ENCODE data around the gene MTRR.
"Not testable (repeated sequence)": the region's sequence is repeated elsewhere in the genome, so short reads cannot be mapped to it uniquely, and the experiment has no call there.

The MTRR gene

GRCh38 chr5:7904170-7904569, 35.2 kb downstream of the MTRR start:
- no peak overlapping the region for H2AFZ ChIP-seq
- H3K27ac ChIP-seq: no peak overlapping the region
- H3K4me2 ChIP-seq (ENCODE audit: low read length): no peak overlapping the region
- H3K4me1 ChIP-seq: no peaks in the 10 kb centered on the region
- H3K9me3 ChIP-seq (ENCODE audit: control insufficient read depth, low read length): no peaks in the 10 kb centered on the region
- no peaks in the 10 kb centered on the region for H3K27me3 ChIP-seq (ENCODE audit: control insufficient read depth, insufficient read depth, low read length)
- no peaks in the 10 kb centered on the region for H3K36me3 ChIP-seq (ENCODE audit: control insufficient read depth, insufficient read depth, low read length)
- H3K4me3 ChIP-seq (ENCODE audit: low read depth, low read length): no peak overlapping the region
- H3K9ac ChIP-seq: no peak overlapping the region
- TF ChIP-seq, protein P1, sequence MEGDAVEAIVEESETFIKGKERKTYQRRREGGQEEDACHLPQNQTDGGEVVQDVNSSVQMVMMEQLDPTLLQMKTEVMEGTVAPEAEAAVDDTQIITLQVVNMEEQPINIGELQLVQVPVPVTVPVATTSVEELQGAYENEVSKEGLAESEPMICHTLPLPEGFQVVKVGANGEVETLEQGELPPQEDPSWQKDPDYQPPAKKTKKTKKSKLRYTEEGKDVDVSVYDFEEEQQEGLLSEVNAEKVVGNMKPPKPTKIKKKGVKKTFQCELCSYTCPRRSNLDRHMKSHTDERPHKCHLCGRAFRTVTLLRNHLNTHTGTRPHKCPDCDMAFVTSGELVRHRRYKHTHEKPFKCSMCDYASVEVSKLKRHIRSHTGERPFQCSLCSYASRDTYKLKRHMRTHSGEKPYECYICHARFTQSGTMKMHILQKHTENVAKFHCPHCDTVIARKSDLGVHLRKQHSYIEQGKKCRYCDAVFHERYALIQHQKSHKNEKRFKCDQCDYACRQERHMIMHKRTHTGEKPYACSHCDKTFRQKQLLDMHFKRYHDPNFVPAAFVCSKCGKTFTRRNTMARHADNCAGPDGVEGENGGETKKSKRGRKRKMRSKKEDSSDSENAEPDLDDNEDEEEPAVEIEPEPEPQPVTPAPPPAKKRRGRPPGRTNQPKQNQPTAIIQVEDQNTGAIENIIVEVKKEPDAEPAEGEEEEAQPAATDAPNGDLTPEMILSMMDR (IDR thresholded peaks at IDR 0.05): no peak
- H3K79me2 ChIP-seq: no peaks in the 10 kb centered on the region

DNA sequence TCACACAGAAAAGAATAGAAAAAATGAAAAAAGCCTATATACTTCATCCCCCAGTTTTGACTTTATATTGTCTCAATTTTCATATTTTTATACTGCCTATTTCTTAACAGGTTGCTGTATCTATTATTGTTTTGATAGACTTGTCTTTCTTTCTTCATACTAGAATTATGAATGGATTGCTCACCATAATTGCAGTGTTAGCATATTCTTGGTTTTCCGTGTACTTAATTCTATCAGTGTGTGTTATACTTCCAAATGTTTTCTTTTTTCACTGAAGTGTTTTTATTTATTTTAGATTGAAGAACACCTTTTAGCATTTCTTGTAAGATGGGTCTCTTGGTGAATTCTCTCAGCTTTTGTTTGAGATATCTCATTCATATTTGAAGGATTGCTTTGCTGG, 38.7 kb downstream of the MTRR start:
- no peak overlapping the region for H2AFZ ChIP-seq
- no peak overlapping the region for H3K9ac ChIP-seq
- no peaks in the 10 kb centered on the region for H3K79me2 ChIP-seq
- H3K27ac ChIP-seq: no peak overlapping the region
- no peaks in the 10 kb centered on the region for H3K4me1 ChIP-seq
- H3K27me3 ChIP-seq (ENCODE audit: control insufficient read depth, insufficient read depth, low read length): no peaks in the 10 kb centered on the region
- H3K4me3 ChIP-seq (ENCODE audit: low read depth, low read length): no peak overlapping the region
- TF ChIP-seq, protein P1 (IDR thresholded peaks at IDR 0.05): no peak
- no peaks in the 10 kb centered on the region for H3K9me3 ChIP-seq (ENCODE audit: control insufficient read depth, low read length)
- no peaks in the 10 kb centered on the region for H3K36me3 ChIP-seq (ENCODE audit: control insufficient read depth, insufficient read depth, low read length)
- H3K4me2 ChIP-seq (ENCODE audit: low read length): no peak overlapping the region

DNA sequence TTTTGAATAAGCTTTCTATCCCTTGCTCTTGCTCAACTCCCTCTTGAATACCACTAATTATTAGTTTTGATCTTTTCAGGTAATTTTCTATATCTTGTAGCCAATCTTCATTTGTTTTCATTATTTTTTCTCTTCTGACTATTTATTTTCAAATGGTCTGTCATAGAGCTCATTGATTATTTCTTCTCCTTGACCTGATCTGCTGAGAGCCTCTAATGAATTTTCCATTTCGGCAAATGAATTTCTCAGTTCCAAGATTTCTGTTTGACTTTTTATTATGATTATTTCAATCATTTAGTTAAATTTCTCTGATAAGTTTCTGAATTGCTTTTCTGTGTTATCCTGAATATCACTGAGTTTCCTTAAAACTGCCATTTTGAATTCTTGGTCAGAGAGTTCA, 39.4 kb downstream of the MTRR start:
- TF ChIP-seq, protein P1 (IDR thresholded peaks at IDR 0.05): no peak
- Histone ChIP-seq H3K27ac (no peak overlapping the region), H3K4me1 (no peaks in the 10 kb centered on the region), H3K9me3 (ENCODE audit: control insufficient read depth, low read length) (no peaks in the 10 kb centered on the region), H3K79me2 (no peaks in the 10 kb centered on the region), H3K27me3 (ENCODE audit: control insufficient read depth, insufficient read depth, low read length) (no peaks in the 10 kb centered on the region), H3K36me3 (ENCODE audit: control insufficient read depth, insufficient read depth, low read length) (no peaks in the 10 kb centered on the region), H2AFZ (no peak overlapping the region), H3K4me3 (ENCODE audit: low read depth, low read length) (no peak overlapping the region), H3K9ac (no peak overlapping the region), H3K4me2 (ENCODE audit: low read length) (no peak overlapping the region)

GRCh38 chr5:7910738-7911428, 41.9 kb downstream of the MTRR start:
- Histone ChIP-seq H3K79me2 (no peaks in the 10 kb centered on the region), H3K27ac (no peak overlapping the region), H3K27me3 (ENCODE audit: control insufficient read depth, insufficient read depth, low read length) (no peaks in the 10 kb centered on the region), H3K4me2 (ENCODE audit: low read length) (no peak overlapping the region), H3K9me3 (ENCODE audit: control insufficient read depth, low read length) (no peaks in the 10 kb centered on the region), H2AFZ (no peak overlapping the region), H3K36me3 (ENCODE audit: control insufficient read depth, insufficient read depth, low read length) (no peaks in the 10 kb centered on the region), H3K4me3 (ENCODE audit: low read depth, low read length) (no peak overlapping the region), H3K9ac (no peak overlapping the region), H3K4me1 (peaks cover 2% of the 10 kb centered on the region)
- TF ChIP-seq, protein P1 (IDR thresholded peaks at IDR 0.05): no peak

DNA sequence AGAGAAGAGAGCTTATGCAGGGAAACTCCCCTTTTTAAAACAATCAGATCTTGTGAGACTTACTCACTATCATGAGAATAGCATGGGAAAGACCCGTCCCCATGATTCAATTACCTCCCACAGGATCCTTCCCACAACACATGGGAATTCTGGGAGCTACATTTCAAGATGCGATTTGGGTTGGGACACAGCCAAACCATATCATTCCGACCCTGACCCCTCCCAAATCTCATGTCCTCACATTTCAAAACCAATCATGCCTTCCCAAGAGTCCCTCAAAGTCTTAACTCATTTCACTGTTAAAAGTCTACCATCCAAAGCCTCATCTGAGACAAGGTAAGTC, 42.5 kb downstream of the MTRR start:
- not testable (repeated sequence) for H3K4me2 ChIP-seq (ENCODE audit: low read length); H3K79me2 ChIP-seq; H3K4me1 ChIP-seq; H3K27me3 ChIP-seq (ENCODE audit: control insufficient read depth, insufficient read depth, low read length); H2AFZ ChIP-seq; H3K9ac ChIP-seq; H3K9me3 ChIP-seq (ENCODE audit: control insufficient read depth, low read length); H3K27ac ChIP-seq; H3K4me3 ChIP-seq (ENCODE audit: low read depth, low read length); H3K36me3 ChIP-seq (ENCODE audit: control insufficient read depth, insufficient read depth, low read length)
